ENCODE results near the gene REX1BD.

DNA sequence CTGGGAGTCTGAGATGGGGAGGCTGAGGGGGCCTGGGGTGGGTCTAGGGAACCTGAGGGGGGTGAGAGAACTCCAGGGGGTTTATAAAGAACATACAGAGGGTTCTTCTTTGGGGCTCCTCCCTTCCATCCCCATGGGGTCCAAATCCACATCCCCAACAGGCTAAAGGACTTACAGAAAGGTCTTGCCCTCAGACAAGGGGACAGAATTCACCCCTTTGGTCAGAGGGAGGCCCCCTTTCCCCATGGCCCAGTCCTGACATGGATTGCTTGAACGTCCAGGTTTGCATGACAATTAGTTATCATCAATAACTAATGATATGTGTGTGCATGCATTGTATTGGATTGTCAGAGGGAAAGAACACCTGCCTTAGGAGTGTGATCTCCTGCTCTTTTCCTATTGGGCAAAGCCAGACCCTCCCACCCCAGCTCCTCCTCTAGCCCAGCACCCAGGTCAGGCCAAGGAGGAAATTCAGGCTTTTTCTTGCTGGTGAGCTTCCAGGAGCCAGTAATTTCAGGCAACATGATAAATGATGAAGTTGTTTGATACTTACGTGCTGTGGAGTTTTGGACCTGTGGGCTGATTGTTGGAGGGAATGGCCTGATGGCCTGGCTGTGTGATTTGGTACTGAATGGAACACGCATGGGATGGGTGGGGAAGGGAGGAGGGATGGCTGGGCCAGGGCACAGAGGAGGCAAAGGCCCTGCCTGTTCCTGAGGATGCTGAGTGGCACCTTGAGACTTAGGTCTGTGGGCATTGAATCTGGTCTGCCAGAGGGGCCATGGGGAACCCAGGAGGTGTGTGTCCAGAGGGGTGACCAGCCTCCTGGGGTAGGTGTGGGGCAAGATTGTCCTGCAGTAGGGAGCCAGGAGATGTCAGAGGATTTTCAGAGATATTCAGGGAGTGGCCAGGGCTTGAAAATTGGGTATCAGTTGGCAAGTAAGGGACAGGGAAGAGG, 49.4 kb downstream of the REX1BD start:
- TF ChIP-seq POLR2A (IDR thresholded peaks at IDR 0.05) = no peak
- TF ChIP-seq, protein P1, sequence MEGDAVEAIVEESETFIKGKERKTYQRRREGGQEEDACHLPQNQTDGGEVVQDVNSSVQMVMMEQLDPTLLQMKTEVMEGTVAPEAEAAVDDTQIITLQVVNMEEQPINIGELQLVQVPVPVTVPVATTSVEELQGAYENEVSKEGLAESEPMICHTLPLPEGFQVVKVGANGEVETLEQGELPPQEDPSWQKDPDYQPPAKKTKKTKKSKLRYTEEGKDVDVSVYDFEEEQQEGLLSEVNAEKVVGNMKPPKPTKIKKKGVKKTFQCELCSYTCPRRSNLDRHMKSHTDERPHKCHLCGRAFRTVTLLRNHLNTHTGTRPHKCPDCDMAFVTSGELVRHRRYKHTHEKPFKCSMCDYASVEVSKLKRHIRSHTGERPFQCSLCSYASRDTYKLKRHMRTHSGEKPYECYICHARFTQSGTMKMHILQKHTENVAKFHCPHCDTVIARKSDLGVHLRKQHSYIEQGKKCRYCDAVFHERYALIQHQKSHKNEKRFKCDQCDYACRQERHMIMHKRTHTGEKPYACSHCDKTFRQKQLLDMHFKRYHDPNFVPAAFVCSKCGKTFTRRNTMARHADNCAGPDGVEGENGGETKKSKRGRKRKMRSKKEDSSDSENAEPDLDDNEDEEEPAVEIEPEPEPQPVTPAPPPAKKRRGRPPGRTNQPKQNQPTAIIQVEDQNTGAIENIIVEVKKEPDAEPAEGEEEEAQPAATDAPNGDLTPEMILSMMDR (IDR thresholded peaks at IDR 0.05) = peak in 4 of 7 experiments; percentile 15 to 34 (median 19)
